Muscle layer of duodenum (tissue), 2 donors: ENCODE results near the gene ARF3.

ENCODE experiments used
- H3K27ac ChIP-seq: one replicate; pipeline ENCODE4 v1.7.0; 2013; ENCODE audit warnings: mild to moderate bottlenecking, low read length
- H3K27me3 ChIP-seq: one replicate; pipeline ENCODE4 v1.7.0; 2013; ENCODE audit warnings: low read depth, mild to moderate bottlenecking, control low read depth, low read length
- H3K36me3 ChIP-seq, 2 donors: one replicate each; pipeline ENCODE4 v1.7.0; 2013; ENCODE audit warnings: low read length in 2 of 2, control low read depth in 1 of 2, mild to moderate bottlenecking in 1 of 2; ENCODE audit not compliant: insufficient read depth in 2 of 2, control insufficient read depth in 1 of 2
- H3K4me1 ChIP-seq, 2 donors: one replicate each; pipeline ENCODE4 v1.7.0; 2013; ENCODE audit warnings: low read length in 2 of 2, mild to moderate bottlenecking in 2 of 2, control low read depth in 1 of 2, moderate library complexity in 1 of 2; ENCODE audit not compliant: insufficient read depth in 2 of 2, control insufficient read depth in 1 of 2
- H3K4me3 ChIP-seq, 2 donors: one replicate each; pipeline ENCODE4 v1.7.0; 2013; ENCODE audit warnings: low read length in 2 of 2, low read depth in 1 of 2, mild to moderate bottlenecking in 1 of 2
- H3K9me3 ChIP-seq, 2 donors: one replicate each; pipeline ENCODE4 v1.7.0; 2013; ENCODE audit warnings: low read length in 2 of 2, control low read depth in 1 of 2, mild to moderate bottlenecking in 1 of 2; ENCODE audit not compliant: control insufficient read depth in 1 of 2
- donor health status: healthy.

The ARF3 gene

DNA sequence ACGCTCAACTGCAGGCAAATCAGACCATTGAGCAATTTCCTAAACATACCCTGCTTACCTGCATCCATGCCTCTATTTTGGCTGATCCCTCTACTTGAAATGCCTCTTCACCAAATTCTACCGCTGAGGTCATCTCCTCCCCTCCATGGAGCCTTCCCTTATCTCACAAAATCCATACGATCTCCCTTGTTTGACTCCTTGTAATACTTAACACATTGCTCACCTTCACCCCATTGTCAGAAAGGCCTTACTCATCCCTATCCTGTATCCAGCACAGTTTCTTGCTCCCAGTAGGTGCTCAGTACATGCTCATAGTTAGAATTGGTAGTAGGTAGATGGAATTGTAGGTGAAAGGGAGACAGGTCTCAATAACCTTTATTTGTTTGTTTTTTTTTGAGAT is 36.5 kb upstream of the ARF3 start:
- Histone ChIP-seq H3K9me3 (no peaks in the 10 kb centered on the region), H3K36me3 (no peaks in the 10 kb centered on the region), H3K4me1 (peaks cover 0 to 24% of the 10 kb centered on the region in 2 donors), H3K27me3 (peaks cover 47% of the 10 kb centered on the region), H3K4me3 (no peak overlapping the region), H3K27ac (no peak overlapping the region)

DNA sequence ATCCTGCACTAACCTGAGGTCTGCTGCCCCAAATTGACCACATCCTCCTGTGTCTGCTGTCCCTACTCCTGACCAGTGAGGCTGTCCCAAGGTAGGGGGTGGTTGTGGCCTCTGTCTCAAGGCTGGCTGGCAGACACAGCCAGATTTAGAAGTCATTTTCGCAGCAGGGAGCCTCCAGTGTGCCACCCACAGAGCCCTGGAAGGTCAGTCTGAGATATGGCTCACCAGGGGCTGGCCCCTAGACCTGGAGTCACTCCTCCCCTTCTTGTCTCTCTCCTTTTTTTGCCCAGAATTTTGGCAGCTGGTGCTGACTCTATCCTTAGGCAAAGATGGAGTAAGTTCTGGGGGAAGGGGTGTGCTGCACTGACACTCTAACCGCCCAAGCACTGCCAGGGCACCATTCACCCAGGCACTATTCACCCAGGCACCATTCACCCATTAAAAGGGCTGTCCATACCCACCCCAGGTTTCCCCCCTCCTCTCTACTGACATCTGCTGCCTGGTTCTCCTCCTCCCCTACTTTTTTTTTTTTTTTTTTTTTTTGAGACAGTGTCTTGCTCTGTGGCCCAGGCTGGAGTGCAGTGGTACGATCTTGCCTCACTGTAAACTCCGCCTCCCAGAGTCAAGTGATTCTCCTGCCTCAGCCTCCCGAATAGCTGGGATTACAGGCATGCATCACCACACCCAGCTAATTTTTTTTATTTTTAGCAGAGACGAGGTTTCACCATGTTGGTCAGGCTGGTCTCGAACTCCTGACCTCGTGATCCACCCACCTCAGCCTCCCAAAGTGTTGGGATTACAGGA is 34.2 kb upstream of the ARF3 start:
- Histone ChIP-seq H3K4me1 (peaks cover 0 to 4% of the 10 kb centered on the region in 2 donors), H3K36me3 (no peaks in the 10 kb centered on the region), H3K27me3 (peaks cover 35% of the 10 kb centered on the region), H3K9me3 (no peaks in the 10 kb centered on the region), H3K4me3 (no peak overlapping the region), H3K27ac (no peak overlapping the region)

DNA sequence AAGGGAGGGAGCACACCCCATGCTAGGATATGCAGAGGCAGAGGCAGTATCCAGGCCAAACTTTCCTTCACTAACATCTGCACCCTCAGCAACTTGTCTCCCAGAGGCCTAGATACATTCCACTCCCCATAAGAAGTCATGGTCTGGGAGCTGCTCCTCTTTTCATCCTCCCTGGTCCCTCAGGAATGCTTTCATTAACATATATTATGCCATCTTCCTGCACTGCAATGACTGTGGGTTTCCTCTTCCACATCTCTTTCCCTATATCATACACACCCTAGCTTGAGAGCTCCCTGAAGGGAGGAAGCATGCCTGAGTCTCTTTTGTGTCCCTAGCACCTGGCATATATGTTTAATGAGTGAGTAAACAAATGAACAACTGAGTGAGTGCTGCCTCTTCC is 33.3 kb upstream of the ARF3 start:
- Histone ChIP-seq H3K27ac (no peak overlapping the region), H3K4me1 (peaks cover 0 to 4% of the 10 kb centered on the region in 2 donors), H3K36me3 (no peaks in the 10 kb centered on the region), H3K27me3 (peaks cover 38% of the 10 kb centered on the region), H3K4me3 (no peak overlapping the region), H3K9me3 (no peaks in the 10 kb centered on the region)

DNA sequence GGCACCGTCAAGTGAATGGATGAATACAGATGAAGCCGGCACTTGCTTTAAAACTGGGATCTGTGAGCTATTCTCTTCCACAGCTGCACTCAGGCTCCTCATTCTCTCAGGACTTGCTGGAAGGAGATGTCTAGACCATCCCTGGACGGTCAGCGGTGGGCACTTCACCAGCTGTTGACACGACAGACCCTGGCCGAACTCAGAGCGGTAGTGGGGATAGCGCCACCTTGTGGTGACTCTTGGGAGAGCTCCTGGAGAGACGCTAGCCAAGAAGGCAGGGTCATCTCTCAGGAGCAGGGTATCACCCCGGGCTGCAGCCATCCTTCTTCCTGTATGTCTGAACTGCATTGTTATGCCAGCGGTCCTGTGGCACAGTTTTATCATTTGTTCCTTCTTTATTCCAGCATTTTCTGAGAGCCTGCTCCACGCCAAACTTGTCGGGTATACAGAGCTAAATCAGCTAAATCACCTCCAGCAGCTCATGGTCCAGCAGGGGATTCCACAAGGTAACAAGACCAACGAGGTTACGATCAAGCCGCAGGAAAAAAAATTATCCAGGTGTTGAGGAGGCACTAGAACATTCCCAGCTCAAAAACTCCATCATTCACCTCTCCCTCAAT is 30.9 kb upstream of the ARF3 start:
- Histone ChIP-seq H3K4me3 (no peak overlapping the region), H3K27me3 (peaks cover 29% of the 10 kb centered on the region), H3K36me3 (no peaks in the 10 kb centered on the region)

DNA sequence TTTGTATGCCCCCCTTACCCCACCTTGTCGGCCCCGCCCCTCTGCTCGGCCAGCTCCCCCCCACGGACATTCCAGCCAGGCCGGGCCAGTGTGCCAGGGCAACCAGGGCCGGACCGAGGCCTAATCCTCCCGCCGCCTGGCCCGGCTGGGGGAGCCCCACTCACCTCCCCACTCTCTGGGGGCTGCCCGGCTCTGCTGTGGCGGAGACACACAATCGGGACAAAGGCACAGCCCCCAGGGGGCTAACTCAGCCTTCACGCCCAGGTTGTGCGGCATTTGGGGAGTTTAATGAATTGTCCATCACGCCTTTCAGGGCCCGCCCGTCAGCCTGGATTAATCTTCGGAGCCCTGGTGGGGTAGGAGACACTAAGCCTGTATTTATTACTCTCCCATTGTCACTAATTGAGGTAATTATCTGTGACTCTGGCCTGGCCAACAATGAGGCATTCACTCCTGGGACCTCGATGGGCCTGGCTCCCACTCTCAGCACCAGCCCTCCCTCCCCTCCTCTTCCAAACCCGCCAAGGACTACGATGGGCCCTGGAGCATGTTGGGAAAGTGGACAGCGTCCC is 29.5 kb upstream of the ARF3 start:
- Histone ChIP-seq H3K27me3 (peaks cover 34% of the 10 kb centered on the region), H3K4me3 (no peak overlapping the region), H3K27ac (no peak overlapping the region), H3K36me3 (no peaks in the 10 kb centered on the region), H3K4me1 (no peaks in the 10 kb centered on the region), H3K9me3 (no peaks in the 10 kb centered on the region)

More for the DNA sequence above, 30.9 kb upstream of the ARF3 start:
- Histone ChIP-seq H3K4me1 (no peaks in the 10 kb centered on the region), H3K27ac (no peak overlapping the region), H3K9me3 (no peaks in the 10 kb centered on the region)

DNA sequence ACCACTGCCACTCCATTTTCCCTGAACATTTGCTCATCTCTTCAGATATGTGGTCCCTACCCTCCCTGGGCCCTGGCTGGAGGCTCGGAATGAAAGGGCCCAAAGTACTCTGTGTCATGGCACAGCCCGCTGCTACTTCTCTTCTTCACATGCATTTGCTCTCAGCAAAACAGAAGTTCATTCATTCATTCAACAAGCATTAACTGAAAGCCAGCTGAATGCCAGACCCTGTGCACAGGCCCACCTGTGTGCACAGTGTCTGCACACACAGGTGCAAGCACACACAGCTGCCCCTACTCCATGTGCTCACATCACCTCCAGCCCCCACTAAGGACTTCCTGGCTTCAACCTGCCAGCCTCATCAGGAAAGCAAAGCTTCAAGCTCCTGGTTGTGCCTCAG is 28.6 kb upstream of the ARF3 start:
- Histone ChIP-seq H3K36me3 (no peaks in the 10 kb centered on the region), H3K9me3 (no peaks in the 10 kb centered on the region), H3K4me1 (peaks cover 0 to 8% of the 10 kb centered on the region in 2 donors), H3K4me3 (no peak overlapping the region), H3K27me3 (peaks cover 43% of the 10 kb centered on the region), H3K27ac (no peak overlapping the region)

DNA sequence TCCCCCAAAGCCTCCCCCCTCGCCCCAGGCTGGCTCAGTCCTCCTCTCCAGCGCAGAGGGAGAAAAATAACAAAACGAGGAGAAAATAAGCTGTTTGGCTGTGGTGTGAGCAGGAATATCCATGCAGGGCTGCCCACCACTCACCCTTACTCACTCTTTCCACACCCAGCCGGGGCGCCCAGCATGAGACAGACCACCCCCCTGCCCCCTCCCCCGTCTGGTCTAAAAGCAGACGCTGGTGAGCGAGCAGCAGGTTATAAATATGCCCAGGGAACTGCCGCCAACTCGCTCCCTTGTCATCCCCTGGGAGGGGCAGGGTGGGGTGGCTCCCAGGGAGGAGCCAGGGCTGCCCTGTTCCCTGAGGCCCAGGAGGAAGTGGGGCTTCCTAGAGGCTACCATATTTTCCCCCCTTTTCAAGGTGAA is 28.2 kb upstream of the ARF3 start:
- peaks cover 45% of the 10 kb centered on the region for H3K27me3 ChIP-seq
- H3K36me3 ChIP-seq, result no peaks in the 10 kb centered on the region
- no peaks in the 10 kb centered on the region for H3K9me3 ChIP-seq
- H3K27ac ChIP-seq, result no peak overlapping the region
- peaks cover 0 to 12% of the 10 kb centered on the region in 2 donors for H3K4me1 ChIP-seq
- H3K4me3 ChIP-seq, result no peak overlapping the region

DNA sequence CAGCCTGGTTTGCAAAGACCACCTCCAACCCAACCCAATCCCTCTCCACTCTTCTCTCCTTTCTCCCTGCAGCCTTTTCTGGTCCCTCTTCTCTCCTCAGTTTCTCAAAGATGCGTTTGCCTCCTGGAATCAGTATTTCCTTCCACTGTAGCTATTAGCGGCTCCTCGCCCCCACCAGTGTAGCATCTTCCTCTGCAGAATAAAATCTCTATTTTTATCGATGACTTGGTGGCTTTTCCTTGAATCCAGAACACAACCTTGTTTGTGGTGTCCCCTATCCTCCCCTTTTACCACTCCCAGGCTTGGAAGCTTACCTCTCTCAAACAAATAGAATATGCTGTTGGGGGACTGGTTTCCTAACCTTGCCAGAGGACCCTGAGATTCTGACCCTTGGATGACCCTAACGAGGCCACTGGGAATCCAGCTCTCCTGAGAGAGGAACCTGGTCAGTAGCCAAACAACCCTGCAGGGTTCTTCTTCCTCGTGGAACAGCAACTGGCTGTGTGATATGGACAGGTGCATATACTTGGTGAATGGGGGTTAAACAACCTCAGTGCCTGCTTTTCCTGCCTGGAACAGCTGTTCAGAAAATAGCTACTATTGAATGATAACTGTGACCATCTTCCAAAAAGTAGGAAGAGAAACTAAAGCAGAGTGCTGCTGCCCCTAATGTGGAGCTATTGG is 25.3 kb upstream of the ARF3 start:
- H3K27ac ChIP-seq, result no peak overlapping the region

DNA sequence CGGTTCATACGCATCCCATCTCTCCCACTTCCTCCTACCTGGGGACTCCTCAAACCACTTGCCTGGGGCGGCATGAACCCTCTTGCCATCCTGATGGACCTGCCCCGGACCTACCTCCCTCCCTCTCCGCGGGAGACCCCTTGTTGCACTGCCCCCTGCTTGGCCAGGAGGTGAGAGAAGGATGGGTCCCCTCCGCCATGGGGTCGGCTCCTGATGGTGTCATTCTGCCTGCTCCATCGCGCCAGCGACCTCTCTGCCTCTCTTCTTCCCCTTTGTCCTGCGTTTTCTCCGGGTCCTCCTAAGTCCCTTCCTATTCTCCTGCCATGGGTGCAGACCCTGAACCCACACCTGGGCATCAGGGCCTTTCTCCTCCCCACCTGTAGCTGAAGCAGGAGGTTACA is 24.5 kb upstream of the ARF3 start:
- Histone ChIP-seq H3K4me3 (peak overlapping the region in 1 of 2 donors; percentile 59), H3K36me3 (no peaks in the 10 kb centered on the region), H3K27me3 (peaks cover 71% of the 10 kb centered on the region), H3K27ac (no peak overlapping the region), H3K9me3 (no peaks in the 10 kb centered on the region), H3K4me1 (peaks cover 8 to 41% of the 10 kb centered on the region in 2 donors)

More for the DNA sequence above, 25.3 kb upstream of the ARF3 start:
- Histone ChIP-seq H3K27me3 (peaks cover 64% of the 10 kb centered on the region), H3K4me3 (no peak overlapping the region), H3K36me3 (no peaks in the 10 kb centered on the region), H3K4me1 (peaks cover 8 to 41% of the 10 kb centered on the region in 2 donors), H3K9me3 (no peaks in the 10 kb centered on the region)

DNA sequence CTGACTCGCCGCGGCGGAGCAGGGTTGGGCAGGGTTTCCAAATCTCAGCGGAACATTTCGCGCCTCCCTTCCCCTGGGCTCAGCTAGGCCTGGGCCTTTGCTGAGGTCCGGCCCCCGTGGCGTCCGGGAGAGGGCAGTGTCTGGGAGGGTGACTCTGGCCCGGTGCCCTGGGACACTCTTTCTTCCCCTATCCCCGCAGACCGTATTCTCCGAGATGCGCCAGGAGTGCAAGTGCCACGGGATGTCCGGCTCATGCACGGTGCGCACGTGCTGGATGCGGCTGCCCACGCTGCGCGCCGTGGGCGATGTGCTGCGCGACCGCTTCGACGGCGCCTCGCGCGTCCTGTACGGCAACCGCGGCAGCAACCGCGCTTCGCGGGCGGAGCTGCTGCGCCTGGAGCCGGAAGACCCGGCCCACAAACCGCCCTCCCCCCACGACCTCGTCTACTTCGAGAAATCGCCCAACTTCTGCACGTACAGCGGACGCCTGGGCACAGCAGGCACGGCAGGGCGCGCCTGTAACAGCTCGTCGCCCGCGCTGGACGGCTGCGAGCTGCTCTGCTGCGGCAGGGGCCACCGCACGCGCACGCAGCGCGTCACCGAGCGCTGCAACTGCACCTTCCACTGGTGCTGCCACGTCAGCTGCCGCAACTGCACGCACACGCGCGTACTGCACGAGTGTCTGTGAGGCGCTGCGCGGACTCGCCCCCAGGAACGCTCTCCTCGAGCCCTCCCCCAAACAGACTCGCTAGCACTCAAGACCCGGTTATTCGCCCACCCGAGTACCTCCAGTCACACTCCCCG is 23.9 kb upstream of the ARF3 start:
- peaks cover 8 to 41% of the 10 kb centered on the region in 2 donors for H3K4me1 ChIP-seq
- H3K27me3 ChIP-seq, result peaks cover 72% of the 10 kb centered on the region
- H3K4me3 ChIP-seq, result peak overlapping the region; percentile 49 to 59

More for the DNA sequence above, 23.9 kb upstream of the ARF3 start:
- no peaks in the 10 kb centered on the region for H3K36me3 ChIP-seq
- no peaks in the 10 kb centered on the region for H3K9me3 ChIP-seq
- H3K27ac ChIP-seq, result no peak overlapping the region
